Medulla oblongata (tissue), 1 donor: ENCODE results near the gene KIAA2012.

Experiments used
- DNase-seq: peaks from one replicate; pipeline ENCODE4 v3.0.0-alpha.2; 2015; ENCODE audit errors: extremely low spot score

The KIAA2012 gene

DNA sequence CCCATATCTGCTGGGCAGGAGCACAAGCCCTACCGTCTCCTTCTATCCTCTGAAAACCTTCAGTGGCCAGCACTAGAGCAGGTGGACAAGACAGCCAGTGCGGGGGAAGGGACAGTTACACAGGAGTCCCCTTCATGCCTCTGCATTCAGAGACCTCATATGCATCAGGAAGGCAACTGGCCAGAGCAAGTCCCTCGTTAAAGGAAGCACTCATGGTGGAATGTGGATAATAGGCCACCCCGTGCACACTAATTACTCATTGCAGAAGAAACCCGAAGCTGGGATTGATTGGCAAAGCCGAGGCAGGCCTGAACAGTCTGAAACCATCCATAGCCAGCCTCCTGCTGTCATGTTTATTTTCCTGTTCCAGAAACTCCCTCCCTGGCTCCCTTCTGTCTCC, 11.2 kb downstream of the KIAA2012 start:
- no peak for DNase-seq

- DNase-seq = no peak
Observed at GRCh38 chr2:202088777-202089176, 15.7 kb downstream of the KIAA2012 start.

DNA sequence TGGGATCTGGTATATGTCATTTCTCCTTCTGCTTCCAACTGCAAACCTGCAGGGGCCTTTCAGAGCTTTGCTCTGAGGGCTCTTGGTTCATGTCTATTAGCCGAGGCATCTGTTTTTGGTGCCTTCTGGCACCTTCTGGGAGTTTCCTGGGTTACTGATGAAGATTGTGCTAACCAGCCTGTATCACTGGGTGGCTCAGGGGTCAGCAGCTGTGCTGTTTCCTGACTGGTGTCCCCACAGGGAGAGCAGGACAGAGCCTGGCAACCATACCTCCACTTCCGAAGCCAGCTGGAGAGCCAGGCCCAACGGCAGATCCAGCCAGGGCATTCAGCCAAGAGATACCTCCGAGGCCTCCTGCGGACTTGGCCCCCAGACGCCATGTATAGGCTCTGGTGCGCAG, 17.5 kb downstream of the KIAA2012 start:
- no peak for DNase-seq

- peak; percentile 57 for DNase-seq
Observed at GRCh38 chr2:202091476-202091875, 18.4 kb downstream of the KIAA2012 start.

DNA sequence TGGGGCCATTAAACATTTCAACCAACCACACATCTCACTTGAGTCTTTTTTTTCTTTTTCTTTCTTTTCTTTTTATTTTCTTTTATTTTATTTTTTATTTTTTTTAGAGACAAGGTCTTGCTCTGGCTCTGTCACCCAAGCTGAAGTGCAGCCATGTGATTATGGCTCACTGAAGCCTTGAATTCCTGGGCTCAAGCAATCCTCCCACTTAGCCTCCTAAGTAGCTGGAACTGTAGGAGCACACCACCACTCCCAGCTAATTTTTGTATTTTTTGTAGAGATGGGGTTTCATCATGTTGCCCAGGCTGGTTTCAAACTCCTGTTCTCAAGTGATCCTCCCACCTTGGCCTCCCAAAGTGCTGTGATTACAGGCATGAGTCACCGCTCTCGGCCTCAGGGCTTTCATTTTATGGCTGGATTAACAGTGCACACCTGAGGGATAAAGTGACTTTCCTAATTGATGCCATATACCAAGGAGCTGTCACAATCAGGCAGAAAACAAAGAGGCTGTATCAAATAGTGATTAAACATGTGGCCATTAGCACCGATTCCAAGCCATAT, 21.5 kb downstream of the KIAA2012 start:
- DNase-seq = no peak

DNA sequence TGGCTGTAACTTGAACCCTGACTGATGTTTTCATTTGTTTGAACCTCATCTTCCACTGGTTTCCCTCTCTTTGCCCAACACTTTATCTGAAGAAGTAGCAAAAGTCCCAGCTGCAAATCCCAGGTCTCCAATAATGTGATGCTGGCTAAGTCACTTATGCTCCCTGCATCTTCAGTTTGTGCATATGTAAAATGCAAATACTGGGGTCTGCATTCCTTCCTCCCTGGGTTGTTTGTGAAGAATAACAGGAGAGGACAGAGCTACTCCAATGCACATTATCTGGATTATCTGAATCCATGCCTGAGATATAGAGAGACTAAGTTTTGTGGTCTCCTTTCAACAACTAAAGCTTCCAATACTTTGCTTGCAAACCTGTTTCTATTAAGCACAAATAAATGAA, 22.2 kb downstream of the KIAA2012 start:
- DNase-seq = no peak

GRCh38 chr2:202096736-202097135, 23.7 kb downstream of the KIAA2012 start:
- no peak for DNase-seq

GRCh38 chr2:202098291-202098690, 25.2 kb downstream of the KIAA2012 start:
- no peak for DNase-seq

- no peak for DNase-seq
Observed at GRCh38 chr2:202099515-202099914, 26.5 kb downstream of the KIAA2012 start.

- no peak for DNase-seq
Observed at GRCh38 chr2:202100176-202100575, 27.1 kb downstream of the KIAA2012 start.

GRCh38 chr2:202101026-202101579, 28.0 kb downstream of the KIAA2012 start:
- DNase-seq = no peak

DNA sequence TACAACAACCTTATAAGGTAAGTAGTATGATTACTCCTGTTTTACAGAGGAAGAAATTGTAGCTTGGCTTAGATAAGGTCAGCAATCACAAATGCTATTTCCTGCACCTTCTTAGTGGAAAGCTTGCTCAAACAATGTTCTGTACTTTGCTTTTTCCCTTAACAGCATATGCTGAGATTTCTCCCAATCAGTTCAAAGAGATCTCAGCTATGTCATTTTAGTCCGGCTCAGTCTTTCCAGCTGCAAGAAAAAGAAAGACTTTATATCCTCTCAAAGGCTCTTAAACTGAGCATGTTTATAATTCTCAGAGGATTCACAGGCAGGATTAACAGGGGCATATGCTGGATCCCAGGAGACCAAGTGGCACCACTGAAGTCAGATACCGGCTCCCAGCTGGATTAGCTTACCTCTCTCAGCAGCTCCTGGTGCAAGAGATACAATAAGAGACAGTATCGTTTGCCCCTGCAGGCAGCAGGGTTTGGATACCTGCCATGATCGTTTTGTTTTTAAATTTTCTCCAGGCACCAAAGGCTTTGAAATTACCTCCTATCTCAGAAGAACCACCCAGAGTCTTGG, 29.5 kb downstream of the KIAA2012 start:
- no peak for DNase-seq

DNA sequence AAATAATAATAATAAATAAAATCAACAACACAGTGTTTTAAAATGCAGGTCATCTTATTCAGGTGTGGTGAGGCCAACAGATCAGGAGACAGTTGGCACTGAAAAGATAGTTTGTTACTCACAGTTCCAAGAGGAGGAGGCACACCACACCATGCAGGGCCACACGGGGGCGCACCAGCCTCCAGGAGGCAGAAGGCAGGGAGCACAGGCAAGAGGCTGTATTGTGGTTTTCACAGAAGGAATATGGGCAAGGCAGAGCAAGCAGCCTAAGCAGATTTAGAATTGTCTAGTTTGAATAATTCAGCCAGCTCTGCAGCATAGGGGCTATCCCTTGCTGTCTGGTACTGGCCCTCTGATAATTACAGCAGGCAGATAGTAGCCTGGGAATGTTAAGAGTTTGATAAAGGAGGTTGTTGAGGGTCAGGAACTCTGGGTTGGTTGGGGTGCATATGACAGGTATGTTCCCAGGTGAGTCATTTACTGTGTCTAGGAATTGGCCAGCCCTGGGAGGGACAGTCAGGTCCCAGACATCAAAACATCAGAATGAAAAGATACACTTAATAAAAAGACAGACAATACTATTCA, 31.3 kb downstream of the KIAA2012 start:
- no peak for DNase-seq

GRCh38 chr2:202105025-202105424, 32.0 kb downstream of the KIAA2012 start:
- no peak for DNase-seq

- DNase-seq = no peak
Observed at GRCh38 chr2:202108345-202108744, 35.3 kb downstream of the KIAA2012 start.

DNA sequence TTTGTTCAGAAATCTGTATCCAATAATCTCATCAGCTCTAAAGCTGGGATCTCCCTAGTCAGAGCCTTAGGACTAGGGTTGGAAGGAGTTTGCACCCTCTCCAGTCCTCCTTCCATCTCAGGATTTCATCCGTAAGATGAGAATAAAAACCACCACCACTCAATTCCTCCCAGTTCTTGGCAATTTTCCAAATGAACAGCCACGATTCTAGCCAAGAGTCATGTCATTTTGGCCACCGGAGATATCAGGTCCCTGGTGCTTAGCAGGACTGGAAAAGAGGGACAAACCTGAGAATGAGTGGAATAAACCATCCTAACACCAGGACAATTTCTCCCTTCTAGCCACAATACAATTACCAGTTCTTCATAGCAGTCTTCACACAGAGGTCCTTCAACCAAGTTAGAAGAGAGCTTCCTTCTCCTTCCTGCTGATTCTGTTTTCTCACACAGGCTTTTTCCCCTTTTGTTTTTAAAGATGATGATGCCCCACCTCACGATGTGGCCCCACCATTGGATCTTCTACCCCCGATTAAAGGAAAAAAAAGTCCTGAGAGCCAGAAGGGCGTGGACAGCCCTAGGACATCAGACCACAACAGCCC, 36.2 kb downstream of the KIAA2012 start:
- DNase-seq = no peak

GRCh38 chr2:202109737-202110184, 36.7 kb downstream of the KIAA2012 start:
- no peak for DNase-seq

GRCh38 chr2:202110491-202110890, 37.4 kb downstream of the KIAA2012 start:
- DNase-seq = no peak

GRCh38 chr2:202112041-202112440, 39.0 kb downstream of the KIAA2012 start:
- no peak for DNase-seq

GRCh38 chr2:202113571-202114142, 40.6 kb downstream of the KIAA2012 start:
- DNase-seq = no peak

DNA sequence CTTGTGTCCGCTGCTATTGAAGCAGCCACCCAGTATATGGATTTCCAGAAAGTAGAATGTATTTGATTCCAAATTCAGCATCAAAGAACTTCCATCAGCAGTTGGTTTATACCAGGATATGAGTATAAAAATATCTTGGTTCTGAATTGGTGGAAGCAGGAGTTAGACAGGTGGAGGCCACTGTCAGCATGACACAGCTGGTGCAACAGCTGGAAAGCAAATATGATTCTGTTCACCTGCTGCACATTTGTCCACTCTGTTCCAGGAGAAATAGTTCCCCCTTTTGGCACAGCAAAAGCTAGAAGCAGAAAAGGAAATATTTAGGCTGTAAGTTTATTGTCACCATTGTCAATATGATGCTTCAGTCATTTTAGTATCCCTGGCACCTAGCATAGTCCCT, 41.2 kb downstream of the KIAA2012 start:
- DNase-seq = no peak

GRCh38 chr2:202114795-202115194, 41.7 kb downstream of the KIAA2012 start:
- DNase-seq = no peak
